GM23338 (cell line): Measurements from ENCODE around the gene BEGAIN. TPM values are rescaled to one million over a fixed set of nuclear protein-coding genes. Genes with fewer than 3 reads are reported as not detected.

ENCODE experiments used
- ATAC-seq: fragments of 200-7000 bp; cut with Tn5 transposase; 3 replicates; pipeline ENCODE4 v1.9.1; 2020
- DNase-seq: peaks from one replicate; pipeline ENCODE4 v3.0.0-alpha.2; 2015; ENCODE audit warnings: low spot score
- H2AFZ ChIP-seq: fragments of 200-600 bp; sonication (generic); 2 replicates; pipeline ENCODE4 v1.8.0; 2016; ENCODE audit warnings: antibody characterized with exemption, mild to moderate bottlenecking, moderate library complexity
- H3F3A ChIP-seq: fragments of 200-600 bp; sonication (generic); replicated peaks from 2 replicates; pipeline ENCODE4 v1.8.0; 2017; ENCODE audit warnings: antibody characterized with exemption, mixed run types, low read depth
- H3K27ac ChIP-seq: fragments of 200-600 bp; sonication (generic); 2 replicates; pipeline ENCODE4 v1.6.1; 2016; ENCODE audit warnings: low read depth
- H3K27me3 ChIP-seq: fragments of 200-600 bp; sonication (generic); 2 replicates; pipeline ENCODE4 v1.8.0; 2016; ENCODE audit warnings: mild to moderate bottlenecking, mixed run types, moderate library complexity; ENCODE audit not compliant: insufficient read depth
- H3K36me3 ChIP-seq: fragments of 200-600 bp; sonication (generic); 2 replicates; pipeline ENCODE4 v1.8.0; 2016; ENCODE audit warnings: mild to moderate bottlenecking; ENCODE audit not compliant: insufficient read depth
- H3K4me1 ChIP-seq: fragments of 200-600 bp; sonication (generic); 2 replicates; pipeline ENCODE4 v1.8.0; 2016; ENCODE audit warnings: mild to moderate bottlenecking, moderate library complexity; ENCODE audit not compliant: insufficient read depth
- H3K4me2 ChIP-seq: fragments of 200-600 bp; sonication (generic); 2 replicates; pipeline ENCODE4 v1.7.1; 2017; ENCODE audit warnings: mixed run types
- H3K4me3 ChIP-seq: fragments of 200-600 bp; sonication (generic); 2 replicates; pipeline ENCODE4 v1.6.1; 2016; ENCODE audit warnings: mixed run types
- H3K79me2 ChIP-seq: fragments of 200-600 bp; sonication (generic); replicated peaks from 2 replicates; pipeline ENCODE4 v1.8.0; 2017; ENCODE audit warnings: mild to moderate bottlenecking; ENCODE audit not compliant: insufficient read depth
- H3K9me2 ChIP-seq: fragments of 200-600 bp; sonication (generic); 2 replicates; pipeline ENCODE4 v1.8.0; 2017; ENCODE audit not compliant: insufficient read depth
- H4K20me1 ChIP-seq: fragments of 200-600 bp; sonication (generic); replicated peaks from 2 replicates; pipeline ENCODE4 v1.8.0; 2017; ENCODE audit warnings: mild to moderate bottlenecking; ENCODE audit not compliant: insufficient read depth
- H3K27ac Mint-ChIP-seq: 2 replicates; pipeline ENCODE4 v1.8.0; 2020; ENCODE audit warnings: inconsistent platforms, mild to moderate bottlenecking, moderate library complexity, mixed read lengths
- H3K27me3 Mint-ChIP-seq: 3 replicates; pipeline ENCODE4 v1.8.0; 2022; ENCODE audit warnings: low read depth, mild to moderate bottlenecking, moderate library complexity, mixed read lengths, inconsistent platforms; ENCODE audit not compliant: insufficient read depth, poor library complexity
- H3K36me3 Mint-ChIP-seq: 3 replicates; pipeline ENCODE4 v1.8.0; 2021; ENCODE audit warnings: low read depth, mild to moderate bottlenecking, inconsistent platforms, moderate library complexity, mixed read lengths
- H3K4me1 Mint-ChIP-seq: 3 replicates; pipeline ENCODE4 v1.8.0; 2020; ENCODE audit warnings: mild to moderate bottlenecking, inconsistent platforms, mixed read lengths
- H3K4me3 Mint-ChIP-seq: 3 replicates; pipeline ENCODE4 v1.8.0; 2021; ENCODE audit warnings: moderate library complexity, mild to moderate bottlenecking, inconsistent platforms, mixed read lengths
- H3K9me3 Mint-ChIP-seq: 3 replicates; pipeline ENCODE4 v1.8.0; 2020; ENCODE audit warnings: moderate library complexity, mild to moderate bottlenecking, inconsistent platforms, mixed read lengths
- CREB1 ChIP-seq: fragments of 250-450 bp; sonication (Bioruptor Pico); IDR thresholded peaks from 2 replicates; pipeline ENCODE4 v1.5.0; 2020; ENCODE audit warnings: low read depth, mild to moderate bottlenecking, moderate library complexity
- EZH2 ChIP-seq: fragments of 200-600 bp; sonication (generic); IDR thresholded peaks from one replicate; pipeline ENCODE4 v1.8.0; 2017; ENCODE audit warnings: antibody characterized with exemption, mild to moderate bottlenecking, low read depth; ENCODE audit not compliant: unreplicated experiment
- EZH2phosphoT487 ChIP-seq: fragments of 200-600 bp; sonication (generic); IDR thresholded peaks from one replicate; pipeline ENCODE4 v1.8.1; 2018; ENCODE audit warnings: antibody characterized with exemption; ENCODE audit not compliant: unreplicated experiment
- JUNB ChIP-seq: IDR thresholded peaks from one replicate; pipeline ENCODE4 v1.6.1; 2016; ENCODE audit warnings: antibody characterized with exemption; ENCODE audit not compliant: unreplicated experiment
- NANOG ChIP-seq: IDR thresholded peaks from 2 replicates; pipeline ENCODE4 v1.6.1; 2016; ENCODE audit warnings: antibody characterized with exemption, borderline replicate concordance
- POLR2AphosphoS5 ChIP-seq: IDR thresholded peaks from 2 replicates; pipeline ENCODE4 v1.6.1; 2016; ENCODE audit warnings: antibody characterized with exemption, low read depth
- STAT1 ChIP-seq: IDR thresholded peaks from one replicate; pipeline ENCODE4 v1.6.1; 2016; ENCODE audit warnings: antibody characterized with exemption; ENCODE audit not compliant: unreplicated experiment
- ZNF114 ChIP-seq: fragments of 250-450 bp; sonication (Bioruptor Pico); IDR thresholded peaks from 2 replicates; pipeline ENCODE4 v1.5.0; 2020; ENCODE audit warnings: mild to moderate bottlenecking, moderate library complexity
- ZNF331 ChIP-seq: fragments of 250-450 bp; sonication (Bioruptor Pico); IDR thresholded peaks from 2 replicates; pipeline ENCODE4 v1.5.0; 2020; ENCODE audit warnings: low read depth, mild to moderate bottlenecking, moderate library complexity
- polyA plus RNA-seq: library from polyadenylated mRNA; unstranded; fragments of >200 nt; fragmentation: Nextera tagmentation; extraction: Ambion mirVana; gene quantifications from 2 replicates; pipeline ENCODE4 v1.2.1, GENCODE V29; 2016
- total RNA-seq: library from RNA; depleted of rRNA; stranded (reverse); fragments of >200 nt; shearing (Covaris generic); gene quantifications from 2 replicates; pipeline ENCODE4 v1.2.3, GENCODE V29; 2014
- TF ChIP-seq, protein P1 (sequence below), 2 experiments: fragments of 200-600 bp in 1 of 2; sonication (generic) in 1 of 2; conservative IDR thresholded peaks; 2 replicates each; pipeline versions ENCODE4 v1.5.1 to v1.6.1; 2016 to 2017; ENCODE audit warnings: antibody characterized with exemption in 2 of 2, low read depth in 2 of 2, mild to moderate bottlenecking in 2 of 2, moderate library complexity in 1 of 2
- TF ChIP-seq, protein P2 (sequence below): fragments of 250-450 bp; sonication (Bioruptor Pico); IDR thresholded peaks from 2 replicates; pipeline ENCODE4 v1.5.0; 2020; ENCODE audit warnings: mild to moderate bottlenecking, moderate library complexity
- TF ChIP-seq, protein P3 (sequence below): IDR thresholded peaks from 2 replicates; pipeline ENCODE4 v1.6.1; 2016; ENCODE audit warnings: antibody characterized with exemption
- TF ChIP-seq, protein P4 (sequence below): IDR thresholded peaks from one replicate; pipeline ENCODE4 v1.6.1; 2018; ENCODE audit warnings: antibody characterized with exemption; ENCODE audit not compliant: unreplicated experiment

The BEGAIN gene
- total and polyA plus RNA-seq, 2 experiments from 2014 or later, result 0.60 to 2.4 TPM

DNA sequence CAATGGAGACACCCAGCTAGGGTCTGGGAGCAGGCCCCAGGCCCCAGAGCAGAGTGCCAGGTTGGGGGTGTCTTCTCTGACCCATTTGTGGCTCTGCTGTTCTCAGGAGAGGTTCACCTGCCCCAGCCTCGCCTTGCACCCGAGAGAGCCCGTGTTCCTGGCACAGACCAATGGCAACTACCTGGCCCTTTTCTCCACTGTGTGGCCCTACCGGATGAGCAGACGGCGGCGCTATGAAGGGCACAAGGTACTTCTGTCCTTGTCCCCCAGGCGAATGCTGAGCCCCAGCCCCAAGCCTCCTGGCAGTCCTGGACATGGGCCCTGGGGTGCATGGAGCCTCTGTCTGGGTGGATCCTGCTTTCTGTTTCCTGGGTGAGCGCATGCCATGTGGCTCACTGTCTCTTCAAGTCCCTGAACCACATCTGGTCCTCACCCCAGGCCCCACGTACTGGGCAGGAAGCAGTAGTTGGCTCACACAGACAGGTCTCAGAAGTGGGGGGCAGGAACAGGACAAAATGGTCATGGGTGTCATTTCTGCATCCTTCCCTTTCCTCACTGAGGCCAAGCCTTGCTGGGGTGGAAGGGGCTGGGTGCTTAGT is 58.2 kb downstream of the BEGAIN start:
- no peak overlapping the region for H3K4me3 Mint-ChIP-seq

More for the DNA sequence above, 58.2 kb downstream of the BEGAIN start:
- Histone ChIP-seq H3K9me2 (no peaks in the 10 kb centered on the region), H3K27ac (no peak overlapping the region), H3K4me3 (no peak overlapping the region), H4K20me1 (no peaks in the 10 kb centered on the region), H3K27me3 (no peaks in the 10 kb centered on the region), H3K79me2 (no peaks in the 10 kb centered on the region), H3K36me3 (no peaks in the 10 kb centered on the region), H3K4me1 (no peaks in the 10 kb centered on the region), H3F3A (no peaks in the 10 kb centered on the region), H3K4me2 (no peak overlapping the region), H2AFZ (no peak overlapping the region)
- DNase-seq, result no peak
- no peak for ATAC-seq
- Mint-ChIP-seq H3K27ac (no peak overlapping the region), H3K36me3 (no peaks in the 10 kb centered on the region), H3K27me3 (peaks cover 6% of the 10 kb centered on the region), H3K4me1 (no peaks in the 10 kb centered on the region), H3K9me3 (no peaks in the 10 kb centered on the region)
- no peak for TF ChIP-seq ZNF331 (CRISPR knock-in tag)
- TF ChIP-seq STAT1, result no peak
- TF ChIP-seq CREB1 (CRISPR knock-in tag), result no peak
- TF ChIP-seq, protein P1, sequence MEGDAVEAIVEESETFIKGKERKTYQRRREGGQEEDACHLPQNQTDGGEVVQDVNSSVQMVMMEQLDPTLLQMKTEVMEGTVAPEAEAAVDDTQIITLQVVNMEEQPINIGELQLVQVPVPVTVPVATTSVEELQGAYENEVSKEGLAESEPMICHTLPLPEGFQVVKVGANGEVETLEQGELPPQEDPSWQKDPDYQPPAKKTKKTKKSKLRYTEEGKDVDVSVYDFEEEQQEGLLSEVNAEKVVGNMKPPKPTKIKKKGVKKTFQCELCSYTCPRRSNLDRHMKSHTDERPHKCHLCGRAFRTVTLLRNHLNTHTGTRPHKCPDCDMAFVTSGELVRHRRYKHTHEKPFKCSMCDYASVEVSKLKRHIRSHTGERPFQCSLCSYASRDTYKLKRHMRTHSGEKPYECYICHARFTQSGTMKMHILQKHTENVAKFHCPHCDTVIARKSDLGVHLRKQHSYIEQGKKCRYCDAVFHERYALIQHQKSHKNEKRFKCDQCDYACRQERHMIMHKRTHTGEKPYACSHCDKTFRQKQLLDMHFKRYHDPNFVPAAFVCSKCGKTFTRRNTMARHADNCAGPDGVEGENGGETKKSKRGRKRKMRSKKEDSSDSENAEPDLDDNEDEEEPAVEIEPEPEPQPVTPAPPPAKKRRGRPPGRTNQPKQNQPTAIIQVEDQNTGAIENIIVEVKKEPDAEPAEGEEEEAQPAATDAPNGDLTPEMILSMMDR (conservative IDR thresholded peaks at IDR 0.05; ENCODE audit: low read depth in 2 of 2), result no peak
- no peak for TF ChIP-seq ZNF114
- TF ChIP-seq, protein P2, sequence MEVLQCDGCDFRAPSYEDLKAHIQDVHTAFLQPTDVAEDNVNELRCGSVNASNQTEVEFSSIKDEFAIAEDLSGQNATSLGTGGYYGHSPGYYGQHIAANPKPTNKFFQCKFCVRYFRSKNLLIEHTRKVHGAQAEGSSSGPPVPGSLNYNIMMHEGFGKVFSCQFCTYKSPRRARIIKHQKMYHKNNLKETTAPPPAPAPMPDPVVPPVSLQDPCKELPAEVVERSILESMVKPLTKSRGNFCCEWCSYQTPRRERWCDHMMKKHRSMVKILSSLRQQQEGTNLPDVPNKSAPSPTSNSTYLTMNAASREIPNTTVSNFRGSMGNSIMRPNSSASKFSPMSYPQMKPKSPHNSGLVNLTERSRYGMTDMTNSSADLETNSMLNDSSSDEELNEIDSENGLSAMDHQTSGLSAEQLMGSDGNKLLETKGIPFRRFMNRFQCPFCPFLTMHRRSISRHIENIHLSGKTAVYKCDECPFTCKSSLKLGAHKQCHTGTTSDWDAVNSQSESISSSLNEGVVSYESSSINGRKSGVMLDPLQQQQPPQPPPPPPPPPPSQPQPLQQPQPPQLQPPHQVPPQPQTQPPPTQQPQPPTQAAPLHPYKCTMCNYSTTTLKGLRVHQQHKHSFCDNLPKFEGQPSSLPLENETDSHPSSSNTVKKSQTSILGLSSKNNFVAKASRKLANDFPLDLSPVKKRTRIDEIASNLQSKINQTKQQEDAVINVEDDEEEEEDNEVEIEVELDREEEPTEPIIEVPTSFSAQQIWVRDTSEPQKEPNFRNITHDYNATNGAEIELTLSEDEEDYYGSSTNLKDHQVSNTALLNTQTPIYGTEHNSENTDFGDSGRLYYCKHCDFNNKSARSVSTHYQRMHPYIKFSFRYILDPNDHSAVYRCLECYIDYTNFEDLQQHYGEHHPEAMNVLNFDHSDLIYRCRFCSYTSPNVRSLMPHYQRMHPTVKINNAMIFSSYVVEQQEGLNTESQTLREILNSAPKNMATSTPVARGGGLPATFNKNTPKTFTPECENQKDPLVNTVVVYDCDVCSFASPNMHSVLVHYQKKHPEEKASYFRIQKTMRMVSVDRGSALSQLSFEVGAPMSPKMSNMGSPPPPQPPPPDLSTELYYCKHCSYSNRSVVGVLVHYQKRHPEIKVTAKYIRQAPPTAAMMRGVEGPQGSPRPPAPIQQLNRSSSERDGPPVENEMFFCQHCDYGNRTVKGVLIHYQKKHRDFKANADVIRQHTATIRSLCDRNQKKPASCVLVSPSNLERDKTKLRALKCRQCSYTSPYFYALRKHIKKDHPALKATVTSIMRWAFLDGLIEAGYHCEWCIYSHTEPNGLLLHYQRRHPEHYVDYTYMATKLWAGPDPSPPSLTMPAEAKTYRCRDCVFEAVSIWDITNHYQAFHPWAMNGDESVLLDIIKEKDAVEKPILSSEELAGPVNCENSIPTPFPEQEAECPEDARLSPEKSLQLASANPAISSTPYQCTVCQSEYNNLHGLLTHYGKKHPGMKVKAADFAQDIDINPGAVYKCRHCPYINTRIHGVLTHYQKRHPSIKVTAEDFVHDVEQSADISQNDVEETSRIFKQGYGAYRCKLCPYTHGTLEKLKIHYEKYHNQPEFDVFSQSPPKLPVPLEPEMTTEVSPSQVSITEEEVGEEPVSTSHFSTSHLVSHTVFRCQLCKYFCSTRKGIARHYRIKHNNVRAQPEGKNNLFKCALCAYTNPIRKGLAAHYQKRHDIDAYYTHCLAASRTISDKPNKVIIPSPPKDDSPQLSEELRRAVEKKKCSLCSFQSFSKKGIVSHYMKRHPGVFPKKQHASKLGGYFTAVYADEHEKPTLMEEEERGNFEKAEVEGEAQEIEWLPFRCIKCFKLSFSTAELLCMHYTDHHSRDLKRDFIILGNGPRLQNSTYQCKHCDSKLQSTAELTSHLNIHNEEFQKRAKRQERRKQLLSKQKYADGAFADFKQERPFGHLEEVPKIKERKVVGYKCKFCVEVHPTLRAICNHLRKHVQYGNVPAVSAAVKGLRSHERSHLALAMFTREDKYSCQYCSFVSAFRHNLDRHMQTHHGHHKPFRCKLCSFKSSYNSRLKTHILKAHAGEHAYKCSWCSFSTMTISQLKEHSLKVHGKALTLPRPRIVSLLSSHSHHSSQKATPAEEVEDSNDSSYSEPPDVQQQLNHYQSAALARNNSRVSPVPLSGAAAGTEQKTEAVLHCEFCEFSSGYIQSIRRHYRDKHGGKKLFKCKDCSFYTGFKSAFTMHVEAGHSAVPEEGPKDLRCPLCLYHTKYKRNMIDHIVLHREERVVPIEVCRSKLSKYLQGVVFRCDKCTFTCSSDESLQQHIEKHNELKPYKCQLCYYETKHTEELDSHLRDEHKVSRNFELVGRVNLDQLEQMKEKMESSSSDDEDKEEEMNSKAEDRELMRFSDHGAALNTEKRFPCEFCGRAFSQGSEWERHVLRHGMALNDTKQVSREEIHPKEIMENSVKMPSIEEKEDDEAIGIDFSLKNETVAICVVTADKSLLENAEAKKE, result no peak
- TF ChIP-seq, protein P3, sequence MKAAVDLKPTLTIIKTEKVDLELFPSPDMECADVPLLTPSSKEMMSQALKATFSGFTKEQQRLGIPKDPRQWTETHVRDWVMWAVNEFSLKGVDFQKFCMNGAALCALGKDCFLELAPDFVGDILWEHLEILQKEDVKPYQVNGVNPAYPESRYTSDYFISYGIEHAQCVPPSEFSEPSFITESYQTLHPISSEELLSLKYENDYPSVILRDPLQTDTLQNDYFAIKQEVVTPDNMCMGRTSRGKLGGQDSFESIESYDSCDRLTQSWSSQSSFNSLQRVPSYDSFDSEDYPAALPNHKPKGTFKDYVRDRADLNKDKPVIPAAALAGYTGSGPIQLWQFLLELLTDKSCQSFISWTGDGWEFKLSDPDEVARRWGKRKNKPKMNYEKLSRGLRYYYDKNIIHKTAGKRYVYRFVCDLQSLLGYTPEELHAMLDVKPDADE, result no peak
- TF ChIP-seq, protein P4, sequence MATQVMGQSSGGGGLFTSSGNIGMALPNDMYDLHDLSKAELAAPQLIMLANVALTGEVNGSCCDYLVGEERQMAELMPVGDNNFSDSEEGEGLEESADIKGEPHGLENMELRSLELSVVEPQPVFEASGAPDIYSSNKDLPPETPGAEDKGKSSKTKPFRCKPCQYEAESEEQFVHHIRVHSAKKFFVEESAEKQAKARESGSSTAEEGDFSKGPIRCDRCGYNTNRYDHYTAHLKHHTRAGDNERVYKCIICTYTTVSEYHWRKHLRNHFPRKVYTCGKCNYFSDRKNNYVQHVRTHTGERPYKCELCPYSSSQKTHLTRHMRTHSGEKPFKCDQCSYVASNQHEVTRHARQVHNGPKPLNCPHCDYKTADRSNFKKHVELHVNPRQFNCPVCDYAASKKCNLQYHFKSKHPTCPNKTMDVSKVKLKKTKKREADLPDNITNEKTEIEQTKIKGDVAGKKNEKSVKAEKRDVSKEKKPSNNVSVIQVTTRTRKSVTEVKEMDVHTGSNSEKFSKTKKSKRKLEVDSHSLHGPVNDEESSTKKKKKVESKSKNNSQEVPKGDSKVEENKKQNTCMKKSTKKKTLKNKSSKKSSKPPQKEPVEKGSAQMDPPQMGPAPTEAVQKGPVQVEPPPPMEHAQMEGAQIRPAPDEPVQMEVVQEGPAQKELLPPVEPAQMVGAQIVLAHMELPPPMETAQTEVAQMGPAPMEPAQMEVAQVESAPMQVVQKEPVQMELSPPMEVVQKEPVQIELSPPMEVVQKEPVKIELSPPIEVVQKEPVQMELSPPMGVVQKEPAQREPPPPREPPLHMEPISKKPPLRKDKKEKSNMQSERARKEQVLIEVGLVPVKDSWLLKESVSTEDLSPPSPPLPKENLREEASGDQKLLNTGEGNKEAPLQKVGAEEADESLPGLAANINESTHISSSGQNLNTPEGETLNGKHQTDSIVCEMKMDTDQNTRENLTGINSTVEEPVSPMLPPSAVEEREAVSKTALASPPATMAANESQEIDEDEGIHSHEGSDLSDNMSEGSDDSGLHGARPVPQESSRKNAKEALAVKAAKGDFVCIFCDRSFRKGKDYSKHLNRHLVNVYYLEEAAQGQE, result no peak
- TF ChIP-seq NANOG, result no peak
- no peak for TF ChIP-seq JUNB
- TF ChIP-seq POLR2AphosphoS5, result no peak
- TF ChIP-seq EZH2, result no peak
- TF ChIP-seq EZH2phosphoT487, result no peak
